ENCODE results near the gene ADARB1. TPM values are rescaled to one million over a fixed set of nuclear protein-coding genes. Genes with fewer than 3 reads are reported as not detected.

The ADARB1 gene
- total RNA-seq, 1 donor from 2014 or later: 25.8 TPM

GRCh38 chr21:45163413-45164123 is 89.2 kb downstream of the ADARB1 start:
- Histone ChIP-seq H3K4me2 (ENCODE audit: low read length) (no peak overlapping the region), H2AFZ (ENCODE audit: low read depth, low read length) (no peak overlapping the region), H3K4me1 (ENCODE audit: insufficient read depth, low read length) (no peaks in the 10 kb centered on the region), H3K4me3 (ENCODE audit: insufficient read depth, low read depth, low read length) (no peak overlapping the region), H3K9ac (ENCODE audit: low read length) (no peak overlapping the region), H3K9me3 (ENCODE audit: insufficient read depth, low read depth, low read length) (peaks cover 2% of the 10 kb centered on the region), H3K27me3 (ENCODE audit: insufficient read depth, low read length) (no peaks in the 10 kb centered on the region), H4K20me1 (ENCODE audit: insufficient read depth, low read length) (no peaks in the 10 kb centered on the region), H3K36me3 (ENCODE audit: insufficient read depth, low read length) (no peaks in the 10 kb centered on the region), H3K79me2 (ENCODE audit: insufficient read depth, low read length) (no peaks in the 10 kb centered on the region), H3K27ac (ENCODE audit: low read depth, low read length) (no peak overlapping the region)
- H3K36me3 Mint-ChIP-seq (ENCODE audit: low read depth, unreplicated experiment): peaks cover 4% of the 10 kb centered on the region
- no peak overlapping the region for H3K4me3 Mint-ChIP-seq (ENCODE audit: unreplicated experiment)
- TF ChIP-seq CTCF (IDR thresholded peaks at IDR 0.05; ENCODE audit: insufficient read depth, low read depth, low read length): no peak
- TF ChIP-seq EZH2 (IDR thresholded peaks at IDR 0.05; ENCODE audit: insufficient read depth, low read length): no peak
- DNase-seq (ENCODE audit: low read depth) (no peak), FAIRE-seq (no peak)
- no peaks in the 10 kb centered on the region for H3K9me3 Mint-ChIP-seq (ENCODE audit: unreplicated experiment)
- H3K4me1 Mint-ChIP-seq (ENCODE audit: low read depth, unreplicated experiment): peaks cover 13% of the 10 kb centered on the region
- no peak overlapping the region for H3K27ac Mint-ChIP-seq (ENCODE audit: unreplicated experiment)
- no peaks in the 10 kb centered on the region for H3K27me3 Mint-ChIP-seq (ENCODE audit: low read depth, unreplicated experiment)

DNA sequence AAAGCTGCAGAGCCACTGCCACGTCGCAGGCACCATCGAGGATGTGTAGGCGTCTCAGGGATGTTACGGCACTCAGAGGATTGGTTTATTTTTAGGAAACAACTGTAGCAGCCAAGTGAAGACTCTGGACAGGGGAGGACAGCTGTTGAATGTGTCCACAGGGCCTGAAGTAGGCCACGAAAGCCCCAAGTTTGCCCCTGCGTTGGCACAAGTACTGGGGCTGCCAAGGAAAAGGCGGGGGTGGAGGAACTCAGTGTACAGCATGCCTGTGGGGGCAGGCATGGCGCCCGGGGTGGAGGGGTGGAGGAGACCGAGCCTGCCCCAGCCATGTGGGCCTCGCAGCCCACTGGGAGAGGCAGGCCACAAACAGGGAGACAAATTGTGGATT is 89.7 kb downstream of the ADARB1 start:
- no peak overlapping the region for H3K4me2 ChIP-seq (ENCODE audit: low read length)

More for the DNA sequence above, 89.7 kb downstream of the ADARB1 start:
- TF ChIP-seq EZH2 (IDR thresholded peaks at IDR 0.05; ENCODE audit: insufficient read depth, low read length) (no peak), CTCF (IDR thresholded peaks at IDR 0.05; ENCODE audit: insufficient read depth, low read depth, low read length) (no peak)
- Mint-ChIP-seq H3K9me3 (ENCODE audit: unreplicated experiment) (no peaks in the 10 kb centered on the region), H3K36me3 (ENCODE audit: low read depth, unreplicated experiment) (peaks cover 4% of the 10 kb centered on the region), H3K27me3 (ENCODE audit: low read depth, unreplicated experiment) (no peaks in the 10 kb centered on the region), H3K27ac (ENCODE audit: unreplicated experiment) (no peak overlapping the region), H3K4me1 (ENCODE audit: low read depth, unreplicated experiment) (peaks cover 15% of the 10 kb centered on the region), H3K4me3 (ENCODE audit: unreplicated experiment) (no peak overlapping the region)
- Histone ChIP-seq H3K4me1 (ENCODE audit: insufficient read depth, low read length) (no peaks in the 10 kb centered on the region), H3K9me3 (ENCODE audit: insufficient read depth, low read depth, low read length) (peaks cover 2% of the 10 kb centered on the region), H3K9ac (ENCODE audit: low read length) (no peak overlapping the region), H3K36me3 (ENCODE audit: insufficient read depth, low read length) (no peaks in the 10 kb centered on the region), H3K4me3 (ENCODE audit: insufficient read depth, low read depth, low read length) (no peak overlapping the region), H3K79me2 (ENCODE audit: insufficient read depth, low read length) (peaks cover 2% of the 10 kb centered on the region), H4K20me1 (ENCODE audit: insufficient read depth, low read length) (no peaks in the 10 kb centered on the region), H2AFZ (ENCODE audit: low read depth, low read length) (no peak overlapping the region), H3K27me3 (ENCODE audit: insufficient read depth, low read length) (no peaks in the 10 kb centered on the region), H3K27ac (ENCODE audit: low read depth, low read length) (no peak overlapping the region)
- FAIRE-seq (no peak), DNase-seq (ENCODE audit: low read depth) (no peak)

Measured in astrocyte (in vitro differentiated cells and primary cell).